Neural progenitor cell (in vitro differentiated cells): ENCODE data around the gene SVIP.

ENCODE experiments used
- EZH2 ChIP-seq: fragments of 200-600 bp; sonication (generic); IDR thresholded peaks from 2 replicates; pipeline ENCODE4 v1.6.1; 2017; ENCODE audit warnings: antibody characterized with exemption, mild to moderate bottlenecking, moderate library complexity
- EZH2phosphoT487 ChIP-seq: fragments of 200-600 bp; sonication (generic); IDR thresholded peaks from 2 replicates; pipeline ENCODE4 v1.6.1; 2017; ENCODE audit warnings: antibody characterized with exemption
- TF ChIP-seq, protein P1 (sequence below): fragments of 200-600 bp; sonication (generic); IDR thresholded peaks from 2 replicates; pipeline ENCODE4 v1.5.1; 2017; ENCODE audit warnings: antibody characterized with exemption, mild to moderate bottlenecking

DNA sequence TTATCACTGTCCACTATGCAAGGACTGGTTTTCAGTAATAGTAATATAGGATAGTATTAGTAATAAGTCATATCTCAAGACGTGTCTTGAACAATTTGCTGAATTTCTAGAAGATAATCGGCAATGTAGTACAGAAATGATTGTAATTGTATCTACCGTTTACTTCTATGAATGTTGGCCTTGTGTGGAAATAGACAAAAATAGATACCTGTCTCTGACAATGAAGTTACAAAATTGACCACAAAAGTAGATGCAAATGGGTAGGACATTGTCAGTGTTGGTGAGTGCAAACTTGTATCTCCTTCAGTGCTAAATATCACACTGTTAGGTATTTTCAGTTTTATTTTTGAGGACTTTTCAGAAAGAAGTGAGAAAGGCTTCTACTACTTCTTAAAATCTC is 43.1 kb downstream of the SVIP start:
- TF ChIP-seq, protein P1, sequence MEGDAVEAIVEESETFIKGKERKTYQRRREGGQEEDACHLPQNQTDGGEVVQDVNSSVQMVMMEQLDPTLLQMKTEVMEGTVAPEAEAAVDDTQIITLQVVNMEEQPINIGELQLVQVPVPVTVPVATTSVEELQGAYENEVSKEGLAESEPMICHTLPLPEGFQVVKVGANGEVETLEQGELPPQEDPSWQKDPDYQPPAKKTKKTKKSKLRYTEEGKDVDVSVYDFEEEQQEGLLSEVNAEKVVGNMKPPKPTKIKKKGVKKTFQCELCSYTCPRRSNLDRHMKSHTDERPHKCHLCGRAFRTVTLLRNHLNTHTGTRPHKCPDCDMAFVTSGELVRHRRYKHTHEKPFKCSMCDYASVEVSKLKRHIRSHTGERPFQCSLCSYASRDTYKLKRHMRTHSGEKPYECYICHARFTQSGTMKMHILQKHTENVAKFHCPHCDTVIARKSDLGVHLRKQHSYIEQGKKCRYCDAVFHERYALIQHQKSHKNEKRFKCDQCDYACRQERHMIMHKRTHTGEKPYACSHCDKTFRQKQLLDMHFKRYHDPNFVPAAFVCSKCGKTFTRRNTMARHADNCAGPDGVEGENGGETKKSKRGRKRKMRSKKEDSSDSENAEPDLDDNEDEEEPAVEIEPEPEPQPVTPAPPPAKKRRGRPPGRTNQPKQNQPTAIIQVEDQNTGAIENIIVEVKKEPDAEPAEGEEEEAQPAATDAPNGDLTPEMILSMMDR: no peak
- TF ChIP-seq EZH2 (no peak), EZH2phosphoT487 (no peak)
